SU-DHL-6 (cell line): ENCODE measurements around the gene EIF6.

Experiments used
- H2AFZ ChIP-seq: fragments of 200-600 bp; sonication (generic); 2 replicates; pipeline ENCODE4 v1.6.1; 2014; ENCODE audit warnings: low read depth, mild to moderate bottlenecking, moderate library complexity, mixed read lengths, antibody characterized with exemption, low read length; ENCODE audit not compliant: severe bottlenecking
- H3F3A ChIP-seq: fragments of 200-600 bp; shearing (Covaris generic); 2 replicates; pipeline ENCODE4 v1.6.0; 2016; ENCODE audit warnings: antibody characterized with exemption, mild to moderate bottlenecking; ENCODE audit not compliant: insufficient read depth
- H3K27ac ChIP-seq: fragments of 200-600 bp; sonication (generic); 2 replicates; pipeline ENCODE4 v1.5.1; 2016; ENCODE audit warnings: low read depth, mild to moderate bottlenecking, low read length, moderate library complexity, mixed read lengths
- H3K27me3 ChIP-seq: fragments of 200-600 bp; sonication (generic), shearing (Covaris generic); 2 replicates; pipeline ENCODE4 v1.6.0; 2014; ENCODE audit warnings: mild to moderate bottlenecking, low read length
- H3K36me3 ChIP-seq: fragments of 200-600 bp; sonication (generic); 2 replicates; pipeline ENCODE4 v1.6.1; 2014; ENCODE audit warnings: mild to moderate bottlenecking, low read length, mixed read lengths
- H3K4me2 ChIP-seq: fragments of 300-600, 200-600 bp; shearing (Covaris generic), sonication (generic); 2 replicates; pipeline ENCODE4 v1.6.0; 2014; ENCODE audit warnings: low read length, low read depth, mild to moderate bottlenecking; ENCODE audit not compliant: poor library complexity, severe bottlenecking
- H3K4me3 ChIP-seq: fragments of 200-600 bp; sonication (generic); 2 replicates; pipeline ENCODE4 v1.5.1; 2014; ENCODE audit warnings: antibody characterized with exemption, low read length, mild to moderate bottlenecking, mixed read lengths; ENCODE audit not compliant: insufficient read depth, poor library complexity, severe bottlenecking
- H3K79me2 ChIP-seq: fragments of 200-600 bp; sonication (generic); 2 replicates; pipeline ENCODE4 v1.6.1; 2014; ENCODE audit warnings: mild to moderate bottlenecking, low read length, moderate library complexity; ENCODE audit not compliant: insufficient read depth
- H3K9ac ChIP-seq: fragments of 200-600 bp; sonication (generic); 2 replicates; pipeline ENCODE4 v1.7.0; 2014; ENCODE audit warnings: mild to moderate bottlenecking, low read length
- H3K9me2 ChIP-seq: fragments of 200-600 bp; sonication (generic); replicated peaks from 2 replicates; pipeline ENCODE4 v1.6.1; 2014; ENCODE audit warnings: low read length; ENCODE audit not compliant: insufficient read depth
- H3K9me3 ChIP-seq: fragments of 200-600 bp; sonication (generic); 2 replicates; pipeline ENCODE4 v1.6.1; 2014; ENCODE audit warnings: low read length, mixed read lengths; ENCODE audit not compliant: insufficient read depth
- H4K20me1 ChIP-seq: fragments of 200-600 bp; sonication (generic); 2 replicates; pipeline ENCODE4 v1.6.1; 2014; ENCODE audit warnings: low read depth, mild to moderate bottlenecking, antibody characterized with exemption, low read length, moderate library complexity, mixed read lengths
- EZH2phosphoT487 ChIP-seq: fragments of 200-600 bp; sonication (generic), shearing (Covaris generic); conservative IDR thresholded peaks from 2 replicates; pipeline ENCODE4 v1.6.1; 2018; ENCODE audit warnings: mild to moderate bottlenecking, antibody characterized with exemption, low read length, moderate library complexity, mixed read lengths
- TF ChIP-seq, protein P1 (sequence below): fragments of 200-600 bp; sonication (generic); IDR thresholded peaks from one replicate; pipeline ENCODE4 v1.5.1; 2017; ENCODE audit warnings: antibody characterized with exemption, mild to moderate bottlenecking, low read length, moderate library complexity; ENCODE audit not compliant: insufficient read depth, poor library complexity, severe bottlenecking

EIF6 gene

DNA sequence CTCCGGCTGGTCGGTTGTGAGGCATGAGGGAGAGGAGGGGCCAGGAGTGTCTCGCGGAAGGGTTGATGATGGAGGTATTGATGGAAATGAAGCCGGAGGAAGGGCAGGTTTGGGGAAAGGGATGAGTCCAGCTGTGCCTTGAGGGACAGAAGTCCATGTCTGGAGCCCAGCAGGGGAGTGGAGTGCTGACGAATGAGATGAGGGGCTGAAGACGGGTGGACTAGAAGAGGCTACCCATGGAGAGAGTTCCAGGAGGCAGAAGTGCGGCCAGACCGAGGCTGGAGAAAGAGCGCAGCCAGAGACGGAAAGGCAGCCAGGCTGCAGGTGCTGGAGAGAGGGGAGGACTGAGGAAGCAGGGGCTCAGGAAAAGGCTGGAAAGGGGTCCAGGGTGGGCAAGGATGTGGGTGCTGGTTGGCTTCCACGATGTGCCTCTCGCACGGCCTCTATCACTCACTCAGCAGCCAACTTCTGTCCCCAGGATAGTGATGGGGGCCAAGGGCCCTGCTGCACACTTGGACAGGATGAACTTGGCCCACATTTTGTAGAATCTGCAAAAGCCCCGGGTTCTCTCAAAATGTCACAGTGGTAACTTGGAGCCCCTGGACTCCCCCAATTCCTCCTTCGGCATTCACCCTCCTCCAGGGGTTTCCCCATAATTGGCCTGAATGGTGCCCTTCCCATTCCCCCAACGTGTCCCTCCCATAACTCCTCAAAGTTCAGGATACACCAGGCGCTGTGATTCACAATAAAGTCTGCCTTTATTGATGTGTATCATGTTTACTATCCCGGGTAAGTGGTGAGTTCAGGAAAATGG lies 627 bp upstream of the EIF6 start:
- Histone ChIP-seq H3K9ac (peak overlapping the region; percentile 90), H4K20me1 (no peaks in the 10 kb centered on the region), H3K27me3 (no peaks in the 10 kb centered on the region), H3K9me2 (no peaks in the 10 kb centered on the region), H3K4me2 (peak overlapping the region; percentile 80), H3F3A (no peaks in the 10 kb centered on the region; the same call in 1 of the 2 replicates), H3K9me3 (no peaks in the 10 kb centered on the region), H3K4me3 (peak overlapping the region; percentile 85), H3K36me3 (0 out of 2 replicates have a peak, but pooled peaks cover 2% of the 10 kb centered on the region), H3K27ac (no peak overlapping the region), H3K79me2 (peaks cover 25% of the 10 kb centered on the region), H2AFZ (peak overlapping the region; percentile 96)
- TF ChIP-seq EZH2phosphoT487: no peak
- TF ChIP-seq, protein P1, sequence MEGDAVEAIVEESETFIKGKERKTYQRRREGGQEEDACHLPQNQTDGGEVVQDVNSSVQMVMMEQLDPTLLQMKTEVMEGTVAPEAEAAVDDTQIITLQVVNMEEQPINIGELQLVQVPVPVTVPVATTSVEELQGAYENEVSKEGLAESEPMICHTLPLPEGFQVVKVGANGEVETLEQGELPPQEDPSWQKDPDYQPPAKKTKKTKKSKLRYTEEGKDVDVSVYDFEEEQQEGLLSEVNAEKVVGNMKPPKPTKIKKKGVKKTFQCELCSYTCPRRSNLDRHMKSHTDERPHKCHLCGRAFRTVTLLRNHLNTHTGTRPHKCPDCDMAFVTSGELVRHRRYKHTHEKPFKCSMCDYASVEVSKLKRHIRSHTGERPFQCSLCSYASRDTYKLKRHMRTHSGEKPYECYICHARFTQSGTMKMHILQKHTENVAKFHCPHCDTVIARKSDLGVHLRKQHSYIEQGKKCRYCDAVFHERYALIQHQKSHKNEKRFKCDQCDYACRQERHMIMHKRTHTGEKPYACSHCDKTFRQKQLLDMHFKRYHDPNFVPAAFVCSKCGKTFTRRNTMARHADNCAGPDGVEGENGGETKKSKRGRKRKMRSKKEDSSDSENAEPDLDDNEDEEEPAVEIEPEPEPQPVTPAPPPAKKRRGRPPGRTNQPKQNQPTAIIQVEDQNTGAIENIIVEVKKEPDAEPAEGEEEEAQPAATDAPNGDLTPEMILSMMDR: no peak

DNA sequence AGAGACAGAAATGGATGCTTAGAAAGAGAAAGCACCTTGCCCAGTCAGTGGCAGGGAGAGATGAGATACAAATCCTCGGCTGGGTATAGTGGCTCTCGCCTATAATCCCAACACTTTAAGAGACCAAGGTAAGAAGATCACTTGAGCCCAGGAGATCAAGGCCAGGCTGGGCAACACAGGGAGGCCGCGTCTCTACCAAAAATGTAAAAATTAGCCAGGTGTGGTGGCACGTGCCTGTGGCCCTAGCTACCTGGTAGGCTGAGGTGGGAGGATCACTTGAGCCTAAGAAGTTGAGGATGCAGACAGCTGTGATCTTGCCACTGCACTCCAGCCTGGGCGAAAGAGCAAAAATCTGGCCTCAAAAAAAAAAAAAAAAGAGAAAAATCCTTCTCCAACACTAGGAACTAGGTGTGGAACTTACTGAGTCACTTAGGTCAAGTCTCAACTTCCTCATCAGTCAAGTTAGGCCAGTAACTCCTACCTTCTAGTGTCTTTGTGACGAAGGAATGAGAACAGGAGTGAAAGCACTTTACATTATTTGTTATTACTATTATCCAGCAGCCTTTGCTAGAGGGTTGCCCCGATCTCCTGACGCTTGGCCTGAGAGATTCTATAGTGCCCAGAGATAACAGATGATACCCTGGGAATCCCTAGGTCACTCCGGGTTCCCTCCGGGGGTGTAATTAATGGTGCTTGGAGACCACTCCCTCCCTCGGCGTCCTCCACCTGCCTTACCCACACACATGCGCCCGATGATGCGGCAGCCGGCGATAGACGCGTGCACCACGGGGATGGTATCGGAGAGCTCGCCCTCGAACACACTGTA lies 918 bp downstream of the EIF6 start:
- Histone ChIP-seq H3K27ac (0 out of 2 replicates have a peak overlapping the region, but pooled peaks have one; percentile 42), H4K20me1 (no peaks in the 10 kb centered on the region), H3K9me2 (no peaks in the 10 kb centered on the region), H3K27me3 (no peaks in the 10 kb centered on the region), H3F3A (peaks cover 14% of the 10 kb centered on the region), H3K4me2 (peak overlapping the region; percentile 80), H3K9me3 (no peaks in the 10 kb centered on the region), H3K79me2 (peaks cover 25% of the 10 kb centered on the region), H3K36me3 (0 out of 2 replicates have a peak, but pooled peaks cover 6% of the 10 kb centered on the region), H3K4me3 (peak overlapping the region; percentile 85), H2AFZ (no peak overlapping the region), H3K9ac (peak overlapping the region; percentile 90)
- no peak for TF ChIP-seq EZH2phosphoT487
- TF ChIP-seq, protein P1: no peak

DNA sequence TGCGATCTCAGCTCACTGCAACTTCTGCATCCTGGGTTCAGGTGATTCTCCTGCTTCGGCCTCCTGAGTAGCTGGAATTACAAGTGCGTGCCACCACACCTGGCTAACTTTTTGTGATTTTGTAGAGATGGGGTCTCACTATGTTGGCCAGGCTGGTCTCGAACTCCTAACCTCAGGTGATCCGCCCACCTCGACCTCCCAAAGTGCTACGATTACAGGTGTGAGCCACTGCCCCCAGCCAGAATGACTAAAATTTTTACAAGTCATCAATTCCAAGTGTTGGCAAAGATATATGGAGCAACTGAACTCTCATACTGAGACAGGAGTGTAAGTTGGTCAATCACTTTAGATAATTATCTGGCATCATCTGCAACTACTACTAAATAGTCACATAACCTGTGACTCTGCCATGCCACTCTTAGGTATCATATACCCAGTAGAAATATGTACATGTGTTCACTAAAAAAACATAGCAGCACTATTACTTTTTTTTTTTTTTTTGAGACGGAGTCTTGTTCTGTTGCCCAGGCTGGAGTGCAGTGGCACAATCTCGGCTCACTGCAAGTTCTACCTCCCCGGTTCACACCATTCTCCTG lies 3.0 kb downstream of the EIF6 start:
- no peaks in the 10 kb centered on the region for H3K9me2 ChIP-seq
- H3K79me2 ChIP-seq: peaks cover 31% of the 10 kb centered on the region
- H4K20me1 ChIP-seq: no peaks in the 10 kb centered on the region
- no peak overlapping the region for H3K4me3 ChIP-seq
- H3K4me2 ChIP-seq: no peak overlapping the region
- no peak overlapping the region for H2AFZ ChIP-seq
- 0 out of 2 replicates have a peak, but pooled peaks cover 6% of the 10 kb centered on the region for H3K36me3 ChIP-seq
- no peak overlapping the region for H3K27ac ChIP-seq
- no peak for TF ChIP-seq EZH2phosphoT487
- TF ChIP-seq, protein P1: no peak
- peaks cover 20% of the 10 kb centered on the region for H3F3A ChIP-seq
- no peaks in the 10 kb centered on the region for H3K9me3 ChIP-seq
- no peak overlapping the region for H3K9ac ChIP-seq
- H3K27me3 ChIP-seq: no peaks in the 10 kb centered on the region
